CD4-positive, alpha-beta memory T cell (primary cell): ENCODE results near the gene STAP1. TPM values are rescaled to one million over a fixed set of nuclear protein-coding genes. Genes with fewer than 3 reads are reported as not detected.

ENCODE experiments used
- CTCF ChIA-PET: fragments of 350-600 bp; sonication (Branson Sonifier 250); formaldehyde crosslinking; loops from one replicate; lab custom pipeline; 2021; ENCODE audit warnings: inconsistent platforms; ENCODE audit not compliant: partially characterized antibody; lab: Charles Lee
- POLR2A ChIA-PET: fragments of 350-600 bp; sonication (Branson Sonifier 250); formaldehyde crosslinking; loops from one replicate; lab custom pipeline; 2021; ENCODE audit not compliant: partially characterized antibody; lab: Charles Lee
- DNase-seq, 5 donors: peaks; one replicate each; pipeline versions ENCODE4 v3.0.0 to v3.0.0-alpha.2; 2020 to 2022; ENCODE audit warnings: mixed read lengths in 1 of 5
- H3K27ac ChIP-seq: one replicate; pipeline ENCODE4 v1.7.0; 2013; ENCODE audit warnings: low read depth, low read length
- H3K27me3 ChIP-seq: 2 replicates; pipeline ENCODE4 v1.7.0; 2013; ENCODE audit warnings: mild to moderate bottlenecking, low read length, moderate library complexity; ENCODE audit not compliant: insufficient read depth
- H3K36me3 ChIP-seq: 2 replicates; pipeline ENCODE4 v1.7.0; 2013; ENCODE audit warnings: mild to moderate bottlenecking, low read length, moderate library complexity; ENCODE audit not compliant: insufficient read depth
- H3K4me1 ChIP-seq: 2 replicates; pipeline ENCODE4 v1.7.0; 2013; ENCODE audit warnings: mild to moderate bottlenecking, low read length, moderate library complexity; ENCODE audit not compliant: insufficient read depth
- H3K4me3 ChIP-seq, 2 donors: one replicate each; pipeline ENCODE4 v1.7.0; 2013; ENCODE audit warnings: low read length in 2 of 2, mild to moderate bottlenecking in 1 of 2
- H3K9me3 ChIP-seq, 2 donors: one replicate each; pipeline ENCODE4 v1.7.0; 2013; ENCODE audit warnings: low read length in 2 of 2, control low read depth in 1 of 2; ENCODE audit not compliant: control insufficient read depth in 1 of 2
- H3K27ac Mint-ChIP-seq, 7 donors: one replicate each; pipeline ENCODE4 v1.8.0; 2020 to 2021; ENCODE audit warnings: mixed read lengths in 7 of 7, mild to moderate bottlenecking in 6 of 7, inconsistent platforms in 3 of 7, moderate library complexity in 3 of 7
- H3K27me3 Mint-ChIP-seq, 2 donors: one replicate each; pipeline ENCODE4 v1.8.0; 2020 to 2021; ENCODE audit warnings: mixed read lengths in 2 of 2
- H3K36me3 Mint-ChIP-seq, 2 donors: one replicate each; pipeline ENCODE4 v1.8.0; 2020 to 2021; ENCODE audit warnings: mixed read lengths in 2 of 2, inconsistent platforms in 1 of 2, mild to moderate bottlenecking in 1 of 2
- H3K4me1 Mint-ChIP-seq, 4 donors: one replicate each; pipeline ENCODE4 v1.8.0; 2020 to 2021; ENCODE audit warnings: mixed read lengths in 4 of 4, mild to moderate bottlenecking in 1 of 4
- H3K4me3 Mint-ChIP-seq, 8 donors: one replicate each; pipeline ENCODE4 v1.8.0; 2020 to 2021; ENCODE audit warnings: mixed read lengths in 8 of 8, mild to moderate bottlenecking in 7 of 8, moderate library complexity in 6 of 8, inconsistent platforms in 3 of 8
- H3K9me3 Mint-ChIP-seq, 8 donors: one replicate each; pipeline ENCODE4 v1.8.0; 2020 to 2021; ENCODE audit warnings: mixed read lengths in 8 of 8, mild to moderate bottlenecking in 5 of 8, inconsistent platforms in 3 of 8, moderate library complexity in 1 of 8
- intact Hi-C: fragments of 100-400 bp; cut with micrococcal nuclease; formaldehyde crosslinking; loops from one replicate; pipeline ENCODE4 v1.15.1; 2023
- polyA plus RNA-seq, 2 donors: library from polyadenylated mRNA; unstranded; fragments of 300-500 nt; fragmentation: Illumina TruSeq; gene quantifications; one replicate each; pipeline ENCODE4 v1.2.3, GENCODE V29; 2021
- total RNA-seq, 2 experiments: library from RNA; stranded (reverse); gene quantifications; one replicate each; pipeline ENCODE4 v1.2.3, GENCODE V29; 2021

STAP1 gene
- total and polyA plus RNA-seq, 4 experiments from 2014 or later, result 2.8 to 3.9 (median 3.7) TPM

DNA sequence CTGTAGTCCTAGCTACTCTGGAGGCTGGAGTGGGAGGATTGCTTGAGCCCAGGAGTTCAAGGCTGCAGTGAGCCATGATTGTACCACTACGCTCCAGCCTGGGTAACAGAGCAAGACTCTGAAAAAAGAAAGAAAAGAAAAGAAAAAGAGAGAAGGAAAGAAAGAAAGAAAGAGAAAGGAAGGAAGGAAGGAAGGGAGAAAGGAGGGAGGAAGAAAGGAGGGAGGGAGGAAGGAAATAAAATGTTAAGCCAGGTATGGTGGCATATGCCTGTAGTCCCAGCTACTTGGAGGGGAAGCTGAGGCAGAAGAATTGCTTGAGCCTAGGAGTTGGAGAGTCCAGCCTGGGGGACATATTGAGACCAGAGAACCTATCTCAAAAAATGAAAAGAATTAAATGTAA lies 12.0 kb downstream of the STAP1 start:
- ChIA-PET CTCF (no interaction called here), POLR2A (interaction anchor here (2.0 kb wide), 1 partner anchor 11 kb away, joined by 5 read pairs; no protein-coding TSS in a partner anchor)
- Histone ChIP-seq H3K4me3 (no peak overlapping the region), H3K4me1 (no peaks in the 10 kb centered on the region), H3K27me3 (no peaks in the 10 kb centered on the region), H3K27ac (no peak overlapping the region), H3K36me3 (no peaks in the 10 kb centered on the region), H3K9me3 (no peaks in the 10 kb centered on the region)
- Mint-ChIP-seq H3K4me1 (peaks cover 10 to 22% (median 17%) of the 10 kb centered on the region in 4 donors), H3K9me3 (no peaks in the 10 kb centered on the region), H3K27ac (peak overlapping the region in 1 of 7 donors; percentile 8), H3K36me3 (no peaks in the 10 kb centered on the region), H3K27me3 (no peaks in the 10 kb centered on the region), H3K4me3 (no peak overlapping the region)
- intact Hi-C loops, result no loop called here
- DNase-seq, result no peak

DNA sequence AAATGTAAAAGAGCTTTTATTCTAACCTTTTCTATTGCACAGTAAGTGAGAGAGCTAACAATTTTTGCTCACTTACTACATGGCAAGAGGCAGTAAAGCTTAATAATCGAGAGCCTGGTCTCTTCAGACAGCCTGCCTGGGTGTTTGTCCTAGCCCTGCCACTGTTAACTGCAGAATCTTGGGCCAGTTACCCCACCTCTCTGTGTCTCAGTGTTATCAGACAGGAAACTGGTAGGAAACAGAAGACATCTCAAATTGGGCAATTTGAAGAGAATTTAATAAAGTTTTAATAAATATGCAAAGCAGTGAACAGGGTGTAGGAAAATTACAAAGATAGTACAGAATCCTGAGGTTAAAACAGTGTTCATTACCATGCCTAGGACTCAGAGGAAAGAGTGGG lies 13.4 kb downstream of the STAP1 start:
- H3K4me3 ChIP-seq, result no peak overlapping the region
- H3K27me3 Mint-ChIP-seq, result no peaks in the 10 kb centered on the region
- no peaks in the 10 kb centered on the region for H3K36me3 ChIP-seq
- H3K27me3 ChIP-seq, result no peaks in the 10 kb centered on the region
- CTCF ChIA-PET, result no interaction called here
- peak overlapping the region in 4 of 7 donors; percentile 8 to 68 (median 17) for H3K27ac Mint-ChIP-seq
- H3K9me3 Mint-ChIP-seq, result no peaks in the 10 kb centered on the region
- no peak overlapping the region for H3K4me3 Mint-ChIP-seq
- peaks cover 14 to 32% (median 26%) of the 10 kb centered on the region in 4 donors for H3K4me1 Mint-ChIP-seq
- H3K27ac ChIP-seq, result no peak overlapping the region
- no peaks in the 10 kb centered on the region for H3K36me3 Mint-ChIP-seq
- POLR2A ChIA-PET, result interaction anchor here (2.0 kb wide), 1 partner anchor 9 kb away, joined by 5 read pairs; no protein-coding TSS in a partner anchor
- H3K4me1 ChIP-seq, result no peaks in the 10 kb centered on the region
- intact Hi-C loops, result no loop called here
- H3K9me3 ChIP-seq, result no peaks in the 10 kb centered on the region
- no peak for DNase-seq

DNA sequence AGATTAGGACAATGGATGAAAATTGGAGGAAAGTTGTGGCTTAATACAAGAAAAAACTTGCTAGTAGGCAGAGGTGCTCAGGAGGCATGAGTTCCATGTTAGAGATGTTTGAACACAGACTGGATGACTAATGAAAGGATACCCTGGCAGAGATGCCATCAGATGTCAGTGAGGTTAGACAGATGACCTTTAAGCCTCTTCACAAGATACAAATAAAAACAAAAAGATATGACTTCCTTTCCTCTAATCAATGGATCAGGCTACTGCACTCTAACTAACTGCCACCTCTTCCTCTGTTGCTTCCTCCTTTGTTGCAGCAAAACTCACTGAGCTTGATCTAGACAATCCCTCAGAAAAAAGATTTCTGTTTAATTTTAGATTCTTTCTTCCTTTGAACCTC lies 14.7 kb downstream of the STAP1 start:
- no peaks in the 10 kb centered on the region for H3K4me1 ChIP-seq

DNA sequence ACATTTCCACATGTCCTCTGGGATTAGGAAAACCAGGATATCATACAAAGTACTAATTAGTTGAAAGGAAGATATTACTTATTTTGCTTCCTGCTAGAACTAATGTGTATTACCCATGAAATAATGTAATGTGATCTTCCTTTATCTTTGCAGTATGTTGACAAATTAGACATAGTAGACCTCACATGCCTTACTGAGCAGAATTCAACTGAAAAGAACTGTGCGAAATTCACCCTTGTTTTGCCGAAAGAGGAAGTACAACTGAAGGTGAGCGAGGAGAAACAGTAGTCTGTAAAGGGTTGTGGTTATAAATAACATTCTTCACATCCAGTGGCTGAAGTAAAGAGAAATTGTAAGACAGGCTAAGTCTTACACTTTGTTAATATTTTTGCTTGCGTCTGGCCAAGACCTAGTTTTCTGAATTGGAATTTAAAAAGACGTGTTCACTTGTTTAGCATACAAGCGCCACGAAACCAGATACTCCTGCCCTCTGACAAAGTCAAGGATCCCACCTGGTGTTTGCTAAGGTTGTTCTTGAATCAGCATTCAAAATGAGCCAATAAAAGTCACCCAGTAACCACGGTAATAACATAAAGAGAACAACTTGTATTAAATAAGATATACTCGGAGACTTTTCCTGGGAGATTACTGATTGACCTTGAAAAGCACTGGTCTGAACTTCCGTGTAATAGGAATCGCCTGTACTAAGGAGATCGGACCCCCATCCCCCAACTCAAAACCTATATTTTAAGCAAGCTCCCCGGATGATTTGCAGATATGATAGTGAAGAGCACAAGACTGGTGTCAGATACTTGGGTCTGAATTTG lies 16.9 kb downstream of the STAP1 start:
- H3K27me3 ChIP-seq, result no peaks in the 10 kb centered on the region
- H3K27ac ChIP-seq, result no peak overlapping the region
- peak in 2 of 5 donors; percentile 10 to 13 for DNase-seq
- Mint-ChIP-seq H3K36me3 (peaks cover 0 to 2% of the 10 kb centered on the region in 2 donors), H3K4me1 (peaks cover 17 to 35% (median 29%) of the 10 kb centered on the region in 4 donors), H3K27me3 (no peaks in the 10 kb centered on the region), H3K4me3 (peak overlapping the region in 6 of 8 donors; percentile 6 to 78 (median 42)), H3K9me3 (no peaks in the 10 kb centered on the region), H3K27ac (peak overlapping the region; percentile 4 to 54 (median 44))
- H3K36me3 ChIP-seq, result no peaks in the 10 kb centered on the region
- H3K4me1 ChIP-seq, result no peaks in the 10 kb centered on the region
- intact Hi-C loops, result loop anchor here (2.0 kb wide), 1 partner anchor 17 kb away; the partner anchor contains the start of gene STAP1
- H3K9me3 ChIP-seq, result no peaks in the 10 kb centered on the region
- no peak overlapping the region for H3K4me3 ChIP-seq
- ChIA-PET POLR2A (no interaction called here), CTCF (no interaction called here)

More for the DNA sequence above, 14.7 kb downstream of the STAP1 start:
- CTCF ChIA-PET, result no interaction called here
- Histone ChIP-seq H3K27me3 (no peaks in the 10 kb centered on the region), H3K9me3 (no peaks in the 10 kb centered on the region), H3K36me3 (no peaks in the 10 kb centered on the region), H3K4me3 (no peak overlapping the region), H3K27ac (no peak overlapping the region)
- Mint-ChIP-seq H3K27me3 (no peaks in the 10 kb centered on the region), H3K36me3 (peaks cover 0 to 2% of the 10 kb centered on the region in 2 donors), H3K27ac (peak overlapping the region in 6 of 7 donors; percentile 12 to 84 (median 34)), H3K4me1 (peaks cover 15 to 32% (median 27%) of the 10 kb centered on the region in 4 donors), H3K9me3 (no peaks in the 10 kb centered on the region), H3K4me3 (peak overlapping the region in 1 of 8 donors; percentile 3)
- POLR2A ChIA-PET, result interaction anchor here (0.8 kb wide), 1 partner anchor 128 kb away, joined by 3 read pairs; the partner anchor contains the start of gene UBA6
- intact Hi-C loops, result no loop called here
- DNase-seq, result peak in 1 of 5 donors; percentile 28

DNA sequence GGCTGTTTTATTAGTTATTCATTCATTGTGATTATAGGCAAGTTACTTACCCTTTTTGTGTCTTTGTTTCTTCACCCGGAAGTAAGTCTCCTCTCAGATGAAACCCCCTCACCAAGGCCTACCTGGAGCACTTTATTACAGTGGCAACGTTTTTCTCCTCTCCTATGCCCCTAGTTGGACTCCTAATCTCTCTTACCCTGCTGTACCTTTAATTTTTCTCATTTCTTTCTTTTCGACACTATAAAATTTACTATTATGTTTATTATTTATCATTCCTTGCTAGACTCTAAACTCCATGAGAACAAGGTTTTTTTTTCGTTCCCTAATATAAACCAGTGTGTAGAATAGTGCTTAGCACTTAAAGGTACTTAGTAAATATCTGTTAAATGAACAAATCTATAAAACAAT lies 17.5 kb downstream of the STAP1 start:
- DNase-seq, result no peak
- Histone ChIP-seq H3K4me1 (peaks cover 5% of the 10 kb centered on the region), H3K27me3 (no peaks in the 10 kb centered on the region), H3K36me3 (no peaks in the 10 kb centered on the region), H3K9me3 (no peaks in the 10 kb centered on the region), H3K27ac (no peak overlapping the region), H3K4me3 (no peak overlapping the region)
- Mint-ChIP-seq H3K27me3 (no peaks in the 10 kb centered on the region), H3K4me3 (peak overlapping the region in 4 of 8 donors; percentile 5 to 78 (median 58)), H3K27ac (peak overlapping the region in 5 of 7 donors; percentile 4 to 54 (median 47)), H3K4me1 (peaks cover 21 to 41% (median 35%) of the 10 kb centered on the region in 4 donors), H3K9me3 (no peaks in the 10 kb centered on the region), H3K36me3 (peaks cover 0 to 2% of the 10 kb centered on the region in 2 donors)
- ChIA-PET CTCF (interaction anchor here (0.9 to 1.0 kb wide), 2 partner anchors 8 to 11 kb away, joined by 3 read pairs; no protein-coding TSS in a partner anchor), POLR2A (no interaction called here)
- intact Hi-C loops, result no loop called here

DNA sequence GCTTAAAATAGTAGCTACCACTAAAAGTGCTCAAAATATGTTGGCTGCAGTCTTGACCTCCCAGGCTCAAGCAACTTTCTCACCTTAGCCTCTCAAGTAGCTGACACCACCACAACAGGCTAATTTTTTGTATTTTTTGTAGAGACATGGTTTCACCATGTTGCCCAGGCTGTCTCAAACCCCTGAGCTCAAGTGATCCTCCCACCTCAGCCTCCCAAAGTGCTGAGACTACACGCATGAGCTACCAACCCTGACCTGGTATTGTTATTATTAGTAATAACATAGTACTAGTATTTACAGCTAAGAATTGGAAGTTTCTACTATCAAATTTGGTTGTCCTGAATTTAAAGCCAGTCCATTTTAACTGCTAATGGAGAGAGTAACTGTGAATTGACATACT lies 18.0 kb downstream of the STAP1 start:
- POLR2A ChIA-PET, result interaction anchor here (0.8 kb wide), 1 partner anchor 303 kb away, joined by 3 read pairs; no protein-coding TSS in a partner anchor
- peaks cover 0 to 2% of the 10 kb centered on the region in 2 donors for H3K36me3 Mint-ChIP-seq

DNA sequence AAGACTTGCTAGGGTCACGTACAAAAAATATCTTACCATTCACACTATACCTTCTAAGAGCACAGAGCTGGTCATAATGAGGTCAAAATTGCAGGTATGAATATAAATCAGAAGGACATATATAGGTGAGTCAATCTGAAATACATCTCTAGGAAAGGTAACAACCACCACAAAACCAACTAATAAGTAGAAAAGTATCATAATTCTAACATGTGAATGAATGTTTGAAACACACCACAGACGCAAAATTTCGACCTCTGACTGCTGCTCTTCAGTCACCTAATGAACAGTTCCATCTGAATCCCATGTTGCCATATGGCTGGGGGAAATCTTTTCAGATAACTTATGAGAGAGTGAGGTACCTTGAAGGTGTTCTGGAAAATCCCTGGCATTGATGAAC lies 22.1 kb downstream of the STAP1 start:
- POLR2A ChIA-PET, result interaction anchor here (1.3 to 2.9 kb wide), 2 partner anchors 9 to 36 kb away, joined by 5 to 13 read pairs; partner anchors contain the start of gene CENPC
- no peak for DNase-seq
- H3K27ac ChIP-seq, result no peak overlapping the region
- H3K9me3 Mint-ChIP-seq, result no peaks in the 10 kb centered on the region
- peak overlapping the region in 3 of 7 donors; percentile 37 to 87 (median 82) for H3K27ac Mint-ChIP-seq
- intact Hi-C loops, result loop anchor here (2.0 kb wide), 1 partner anchor 36 kb away; the partner anchor contains the start of gene CENPC
- no peaks in the 10 kb centered on the region for H3K36me3 ChIP-seq
- H3K4me1 ChIP-seq, result peaks cover 22% of the 10 kb centered on the region
- H3K27me3 ChIP-seq, result no peaks in the 10 kb centered on the region
- CTCF ChIA-PET, result no interaction called here
- H3K9me3 ChIP-seq, result no peaks in the 10 kb centered on the region
- peak overlapping the region in 3 of 8 donors; percentile 17 to 78 (median 42) for H3K4me3 Mint-ChIP-seq
- no peak overlapping the region for H3K4me3 ChIP-seq
- H3K27me3 Mint-ChIP-seq, result no peaks in the 10 kb centered on the region
- H3K4me1 Mint-ChIP-seq, result peaks cover 19 to 35% (median 26%) of the 10 kb centered on the region in 4 donors
- peaks cover 0 to 2% of the 10 kb centered on the region in 2 donors for H3K36me3 Mint-ChIP-seq

More for the DNA sequence above, 18.0 kb downstream of the STAP1 start:
- intact Hi-C loops, result no loop called here
- Mint-ChIP-seq H3K27ac (peak overlapping the region in 4 of 7 donors; percentile 22 to 49 (median 36)), H3K4me1 (peaks cover 26 to 45% (median 39%) of the 10 kb centered on the region in 4 donors), H3K9me3 (no peaks in the 10 kb centered on the region), H3K4me3 (peak overlapping the region in 1 of 8 donors; percentile 6), H3K27me3 (no peaks in the 10 kb centered on the region)
- no peak overlapping the region for H3K4me3 ChIP-seq
- no peaks in the 10 kb centered on the region for H3K36me3 ChIP-seq
- H3K9me3 ChIP-seq, result no peaks in the 10 kb centered on the region
- H3K27me3 ChIP-seq, result no peaks in the 10 kb centered on the region
- no peak overlapping the region for H3K27ac ChIP-seq
- CTCF ChIA-PET, result interaction anchor here (0.9 to 1.0 kb wide), 2 partner anchors 9 to 11 kb away, joined by 3 read pairs; no protein-coding TSS in a partner anchor
- DNase-seq, result no peak
- H3K4me1 ChIP-seq, result peaks cover 10% of the 10 kb centered on the region
